ENCODE measurements around the gene NAT8L. TPM values are rescaled to one million over a fixed set of nuclear protein-coding genes. Genes with fewer than 3 reads are reported as not detected.
A peak's percentile ranks its signal among the peaks of the same experiment; 100 is the strongest.

Gene NAT8L
- total RNA-seq, 8 experiments from 2014 or later: 2.0 to 17.1 (median 9.0) TPM

DNA sequence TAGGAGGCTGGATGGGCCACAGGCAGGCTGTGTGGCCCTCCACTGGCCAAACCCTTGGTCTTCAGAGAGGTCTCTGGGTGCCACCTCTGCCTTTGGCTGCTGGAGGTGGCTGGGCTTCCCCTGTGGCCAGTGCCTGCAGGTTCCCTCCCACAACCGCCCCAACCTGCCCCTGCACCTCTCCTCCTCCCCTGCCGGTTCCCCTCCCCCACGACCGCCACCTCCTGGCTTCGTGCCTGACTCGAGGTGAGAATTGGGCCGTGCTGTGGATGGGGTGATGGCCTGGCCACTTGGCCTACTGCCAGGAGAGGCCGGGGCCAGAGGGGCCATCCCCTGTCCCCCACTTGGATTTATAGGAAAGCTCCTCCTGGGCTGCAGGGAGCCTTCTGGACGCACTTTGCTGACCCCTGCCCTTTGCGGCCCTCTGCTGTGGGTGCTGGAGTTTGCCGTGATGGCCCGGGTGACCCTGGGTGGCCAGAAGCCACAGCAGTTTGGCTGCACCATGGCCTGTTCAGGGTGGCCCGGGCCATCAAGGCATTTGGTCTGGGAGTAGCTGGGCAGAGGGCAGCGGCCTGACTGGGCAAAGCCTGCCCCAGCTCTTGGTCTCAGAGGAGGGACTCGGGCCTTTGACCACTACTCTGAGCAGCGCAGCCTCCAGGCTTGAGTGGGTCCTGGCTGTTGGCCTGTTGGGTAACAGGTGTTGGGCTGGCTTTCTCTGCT lies 3.8 kb downstream of the NAT8L start:
- WGBS, 10 experiments: 89 to 100% (median 100%) methylated on average over 1 to 3 of the region's 16 CpGs; no CpG with 5 or more reads in 7 of the 10 experiments
- peaks cover 12 to 23% of the 10 kb centered on the region in 2 donors for H3K4me1 ChIP-seq (replicated peaks in 1 of 2)
- no peak overlapping the region for H3K27ac ChIP-seq
- no peak overlapping the region for H3K4me3 ChIP-seq
- in situ Hi-C loops (cut with MboI; ENCODE audit: low pct_unique_long_range_greater_than_20kb in 2 of 9, low sequenced_read_pairs in 9 of 9, unreplicated experiment in 9 of 9): no loop called here
- no peak for ATAC-seq (replicated peaks in 6 of 8)

DNA sequence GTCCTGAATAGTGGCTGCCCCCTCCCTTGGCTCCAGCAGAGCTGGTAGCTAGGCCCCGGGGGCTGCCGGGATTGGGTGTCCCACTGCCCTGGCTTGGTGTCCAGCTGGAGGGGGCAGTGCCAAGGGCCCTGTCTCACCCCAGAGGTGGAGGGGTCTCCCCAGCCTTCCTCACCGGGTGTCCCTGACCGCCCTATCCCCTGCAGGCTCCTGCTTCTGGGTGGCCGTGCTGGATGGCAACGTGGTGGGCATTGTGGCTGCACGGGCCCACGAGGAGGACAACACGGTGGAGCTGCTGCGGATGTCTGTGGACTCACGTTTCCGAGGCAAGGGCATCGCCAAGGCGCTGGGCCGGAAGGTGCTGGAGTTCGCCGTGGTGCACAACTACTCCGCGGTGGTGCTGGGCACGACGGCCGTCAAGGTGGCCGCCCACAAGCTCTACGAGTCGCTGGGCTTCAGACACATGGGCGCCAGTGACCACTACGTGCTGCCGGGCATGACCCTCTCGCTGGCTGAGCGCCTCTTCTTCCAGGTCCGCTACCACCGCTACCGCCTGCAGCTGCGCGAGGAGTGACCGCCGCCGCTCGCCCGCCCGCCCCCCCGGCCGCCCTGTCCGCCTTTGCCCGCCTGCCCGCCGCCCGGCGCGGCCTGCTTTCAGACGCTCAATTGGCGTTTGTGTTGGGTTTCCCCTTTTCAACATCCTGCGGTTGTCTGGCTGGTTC lies 4.6 kb downstream of the NAT8L start:
- in situ Hi-C loops (cut with MboI; ENCODE audit: low pct_unique_long_range_greater_than_20kb in 2 of 9, low sequenced_read_pairs in 9 of 9, unreplicated experiment in 9 of 9): no loop called here
- H3K27ac ChIP-seq: no peak overlapping the region
- no peak overlapping the region for H3K4me3 ChIP-seq
- no peak for ATAC-seq (replicated peaks in 6 of 8)
- peaks cover 12 to 23% of the 10 kb centered on the region in 2 donors for H3K4me1 ChIP-seq (replicated peaks in 1 of 2)
- WGBS, 10 experiments: no CpG with 5 or more reads among the region's 53 CpGs

DNA sequence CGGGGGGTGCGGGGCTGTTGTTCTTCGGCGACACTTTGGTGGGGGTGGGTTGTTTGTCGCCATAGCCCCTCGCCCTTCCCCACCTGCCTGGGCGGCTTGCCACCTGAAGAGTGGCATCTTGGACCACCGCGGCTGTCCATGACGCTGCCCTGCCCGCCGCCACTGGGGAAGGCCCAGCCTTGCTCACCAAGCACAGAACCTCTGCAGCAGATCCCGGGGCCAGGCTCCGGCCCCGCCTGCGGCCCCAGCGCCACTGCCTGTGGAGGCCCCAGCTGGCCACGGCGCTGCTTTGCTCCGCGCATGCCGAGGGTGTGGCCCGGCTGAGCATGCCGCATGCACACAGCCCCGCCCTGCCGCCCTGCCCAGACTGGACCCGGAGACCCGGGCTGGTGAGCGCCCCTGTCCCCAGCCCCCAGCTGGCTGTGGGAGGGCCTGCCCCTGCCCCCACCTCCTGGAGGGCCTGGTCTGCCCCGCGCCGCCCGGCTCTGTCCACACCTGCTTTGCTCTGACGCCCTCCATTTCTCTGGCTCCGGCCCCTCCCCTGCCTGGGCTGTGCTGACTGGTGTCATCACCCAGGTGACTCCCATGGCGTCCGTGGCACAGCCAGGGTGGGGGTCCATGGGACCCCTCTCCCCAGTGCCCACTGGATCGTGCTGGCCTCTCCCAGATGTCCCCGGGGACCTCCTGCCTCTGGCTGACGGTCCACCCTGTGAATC lies 5.3 kb downstream of the NAT8L start:
- in situ Hi-C loops (cut with MboI; ENCODE audit: low pct_unique_long_range_greater_than_20kb in 2 of 9, low sequenced_read_pairs in 9 of 9, unreplicated experiment in 9 of 9): no loop called here
- no peak overlapping the region for H3K4me3 ChIP-seq

DNA sequence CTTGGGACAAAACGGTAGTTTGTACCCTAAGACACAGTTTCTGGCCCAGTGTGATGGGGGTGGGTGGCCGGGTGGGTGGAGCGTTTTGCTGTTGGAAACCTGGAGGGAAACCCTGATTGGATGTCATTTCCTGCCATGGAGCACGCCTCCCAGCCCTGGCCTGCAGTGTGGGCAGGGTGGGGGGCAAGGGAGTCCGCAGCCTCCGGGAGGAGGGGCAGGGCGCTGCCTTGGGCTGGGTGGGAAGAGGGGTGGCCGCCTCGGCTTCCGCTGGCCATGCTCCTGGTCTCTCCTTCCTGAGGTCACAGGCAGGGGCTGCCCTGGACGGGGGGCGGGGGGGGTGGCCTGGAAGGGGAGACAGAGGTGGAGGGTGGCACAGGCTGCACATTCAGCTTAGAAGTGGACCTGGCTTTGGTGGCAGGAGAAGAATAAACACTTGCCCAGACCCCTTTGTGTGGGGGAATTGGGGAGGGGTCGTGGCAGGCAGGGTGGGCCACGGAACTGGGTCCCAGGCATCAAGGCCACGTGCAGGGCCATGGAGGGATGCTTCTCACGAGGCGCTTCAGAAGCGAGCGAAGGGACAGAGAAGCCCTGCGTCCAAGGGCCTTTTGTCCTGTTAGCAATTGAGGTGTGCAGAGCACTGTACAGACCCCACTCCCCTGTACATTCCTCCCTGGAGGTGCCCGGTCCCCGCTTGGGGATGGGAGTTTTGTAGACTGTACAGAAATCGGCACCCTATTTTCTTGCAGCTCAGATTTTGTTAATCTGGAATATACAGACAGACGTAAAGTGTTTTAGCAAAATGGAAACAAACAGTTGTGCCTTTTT lies 6.2 kb downstream of the NAT8L start:
- no peak for ATAC-seq (replicated peaks in 6 of 8)
- Histone ChIP-seq H3K4me1 (replicated peaks in 1 of 2) (peaks cover 12 to 31% of the 10 kb centered on the region in 2 donors), H3K27ac (no peak overlapping the region), H3K4me3 (no peak overlapping the region)
- 62 to 100% (median 83%) methylated on average over 1 to 12 of the region's 24 CpGs; no CpG with 5 or more reads in 3 of the 10 experiments for WGBS, 10 experiments
- in situ Hi-C loops (cut with MboI; ENCODE audit: low pct_unique_long_range_greater_than_20kb in 2 of 9, low sequenced_read_pairs in 9 of 9, unreplicated experiment in 9 of 9): no loop called here

More for the DNA sequence above, 5.3 kb downstream of the NAT8L start:
- Histone ChIP-seq H3K27ac (no peak overlapping the region), H3K4me1 (replicated peaks in 1 of 2) (peaks cover 12 to 30% of the 10 kb centered on the region in 2 donors)
- ATAC-seq (replicated peaks in 6 of 8): peak in 3 of 8 experiments; percentile 2 to 79 (median 64)
- WGBS, 10 experiments: no CpG with 5 or more reads among the region's 40 CpGs

DNA sequence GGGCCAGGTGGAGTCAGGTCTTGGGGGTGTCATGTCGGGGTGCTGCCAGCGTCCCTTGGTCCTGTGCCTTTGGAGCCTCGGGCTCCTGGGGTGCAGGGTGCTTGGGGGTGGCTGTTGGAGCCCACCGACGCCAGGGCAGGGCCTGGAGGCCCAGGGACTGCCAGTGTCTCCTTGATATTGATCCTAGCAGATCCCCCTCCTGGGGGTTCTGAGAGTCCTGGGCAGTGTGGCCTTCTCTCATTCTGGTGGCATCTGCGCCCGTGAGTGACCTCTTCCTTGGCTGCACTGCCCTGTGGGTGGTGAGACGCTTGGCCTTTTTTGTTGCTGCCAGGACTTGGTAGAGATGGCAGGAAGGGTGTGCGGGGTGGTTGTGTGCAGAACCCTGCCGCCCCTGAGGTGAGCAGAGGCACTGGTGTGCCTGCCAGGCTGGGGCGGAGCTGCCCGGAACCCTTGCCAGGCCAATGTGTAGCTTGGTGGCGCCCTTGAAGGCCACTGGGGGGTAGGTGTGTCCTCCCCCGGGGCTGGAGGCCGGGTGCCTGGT lies 7.0 kb downstream of the NAT8L start:
- no peak for ATAC-seq (replicated peaks in 6 of 8)
- in situ Hi-C loops (cut with MboI; ENCODE audit: low pct_unique_long_range_greater_than_20kb in 2 of 9, low sequenced_read_pairs in 9 of 9, unreplicated experiment in 9 of 9): no loop called here
- WGBS, 10 experiments: 92 to 100% (median 100%) methylated on average over 1 to 5 of the region's 15 CpGs; no CpG with 5 or more reads in 6 of the 10 experiments

DNA sequence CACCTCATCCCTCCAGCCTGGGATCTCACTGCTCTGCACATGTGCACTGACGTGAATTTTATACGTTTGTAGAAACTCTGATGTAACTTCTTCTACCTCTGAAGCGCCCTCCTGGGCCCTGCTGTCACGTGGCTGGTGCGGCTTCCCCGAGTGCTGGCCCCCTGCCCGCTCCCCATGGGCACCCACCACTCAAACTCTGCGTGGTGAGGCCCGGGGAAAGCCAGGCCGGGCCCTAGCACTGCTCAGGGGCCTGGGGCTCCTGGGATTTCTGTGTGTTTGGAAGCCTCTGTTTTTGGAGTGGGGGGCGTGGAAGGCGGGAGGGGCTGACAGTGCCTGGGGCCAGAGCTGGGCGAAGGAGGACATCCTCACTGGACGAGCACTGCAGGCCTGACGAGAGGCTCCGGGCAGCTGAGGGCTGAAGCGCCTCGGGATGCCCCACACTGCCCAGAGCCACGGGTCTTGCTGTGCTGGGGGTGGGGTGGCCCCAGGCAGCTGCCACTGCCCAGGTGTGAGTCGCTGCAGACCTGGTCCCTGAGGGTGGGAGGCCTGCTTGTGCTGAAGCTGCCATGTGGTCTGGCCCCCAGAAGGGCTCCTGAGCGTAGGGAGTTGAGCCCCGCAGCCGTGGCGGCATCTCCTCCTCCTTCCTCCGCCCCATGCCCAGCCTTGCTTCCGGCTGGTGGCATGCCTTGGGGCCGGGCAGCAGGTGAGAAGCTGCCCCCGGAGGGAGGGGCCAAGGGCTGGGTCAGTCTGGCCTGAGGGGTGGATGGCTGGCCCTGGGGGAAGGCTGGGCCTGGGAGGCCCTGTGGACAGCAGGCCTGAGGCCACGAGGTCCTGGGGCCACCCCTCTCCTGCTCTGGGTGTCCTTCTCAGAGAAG lies 7.7 kb downstream of the NAT8L start:
- Histone ChIP-seq H3K27ac (no peak overlapping the region), H3K4me3 (no peak overlapping the region), H3K4me1 (replicated peaks in 1 of 2) (peaks cover 12 to 36% of the 10 kb centered on the region in 2 donors)
- WGBS, 10 experiments: 78 to 100% (median 100%) methylated on average over 1 to 3 of the region's 29 CpGs; no CpG with 5 or more reads in 7 of the 10 experiments
- in situ Hi-C loops (cut with MboI; ENCODE audit: low pct_unique_long_range_greater_than_20kb in 2 of 9, low sequenced_read_pairs in 9 of 9, unreplicated experiment in 9 of 9): no loop called here
- no peak for ATAC-seq (replicated peaks in 6 of 8)

More for the DNA sequence above, 7.0 kb downstream of the NAT8L start:
- Histone ChIP-seq H3K27ac (no peak overlapping the region), H3K4me1 (replicated peaks in 1 of 2) (peaks cover 12 to 36% of the 10 kb centered on the region in 2 donors), H3K4me3 (no peak overlapping the region)

DNA sequence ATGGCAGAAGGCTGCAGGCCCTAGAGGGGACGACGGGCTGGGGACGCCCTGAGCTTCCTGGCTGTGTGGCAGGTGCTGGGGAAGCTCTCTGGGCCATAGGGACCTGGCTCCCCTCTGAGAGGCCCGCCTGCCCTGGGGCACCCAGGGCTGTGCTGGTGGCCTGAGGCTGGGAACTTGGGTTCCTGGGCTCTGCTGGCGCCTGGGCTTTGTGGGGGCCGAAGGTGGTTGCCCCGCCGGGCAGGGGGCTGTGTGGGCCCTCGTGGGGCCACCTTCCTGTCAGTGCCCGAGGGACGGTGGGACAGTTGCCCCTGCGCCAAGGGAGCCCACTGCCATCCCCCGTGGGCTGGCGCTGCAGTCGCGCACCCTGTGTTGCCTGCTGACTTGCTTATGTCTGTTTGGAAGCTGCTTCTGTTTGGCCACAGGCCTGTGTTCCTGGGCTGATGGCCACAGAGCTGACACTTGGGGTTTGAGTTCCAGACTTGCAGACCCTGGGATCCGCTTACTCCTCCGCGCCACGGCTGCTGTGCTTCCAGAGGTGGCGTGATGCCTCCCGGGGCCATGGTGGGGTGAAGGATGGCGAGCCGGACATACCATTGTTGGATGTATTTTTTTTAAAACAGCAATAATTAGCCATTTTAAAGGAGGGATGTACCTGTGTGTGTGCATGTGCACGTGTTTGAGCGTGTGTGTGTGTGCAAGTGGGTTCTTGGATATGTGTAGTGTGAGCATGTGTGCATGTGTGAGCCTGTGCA lies 8.5 kb downstream of the NAT8L start:
- in situ Hi-C loops (cut with MboI; ENCODE audit: low pct_unique_long_range_greater_than_20kb in 2 of 9, low sequenced_read_pairs in 9 of 9, unreplicated experiment in 9 of 9): no loop called here
- H3K4me3 ChIP-seq: no peak overlapping the region
- peaks cover 19 to 39% of the 10 kb centered on the region in 2 donors for H3K4me1 ChIP-seq (replicated peaks in 1 of 2)
- H3K27ac ChIP-seq: no peak overlapping the region
- 43 to 86% (median 80%) methylated on average over 1 to 9 of the region's 26 CpGs; no CpG with 5 or more reads in 4 of the 10 experiments for WGBS, 10 experiments
- ATAC-seq (replicated peaks in 6 of 8): no peak

DNA sequence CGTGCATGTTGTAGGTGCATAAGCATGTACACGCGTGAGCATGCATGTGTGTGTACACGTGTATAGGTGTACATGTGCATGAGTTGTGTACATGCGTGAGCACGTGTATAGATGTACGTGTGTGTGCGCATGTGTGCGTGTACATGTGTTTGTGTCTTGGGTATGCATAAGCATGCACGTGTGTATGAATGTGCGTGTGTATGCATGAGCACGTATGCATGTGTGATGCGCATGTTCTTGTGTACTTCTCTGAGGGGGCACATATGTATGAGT lies 9.0 kb downstream of the NAT8L start:
- ATAC-seq (replicated peaks in 6 of 8): no peak
- WGBS, 10 experiments: 85 to 98% (median 95%) methylated on average over 4 to 12 of the region's 13 CpGs; no CpG with 5 or more reads in 3 of the 10 experiments
- Histone ChIP-seq H3K4me1 (replicated peaks in 1 of 2) (peaks cover 24 to 41% of the 10 kb centered on the region in 2 donors), H3K27ac (no peak overlapping the region), H3K4me3 (no peak overlapping the region)
- in situ Hi-C loops (cut with MboI; ENCODE audit: low pct_unique_long_range_greater_than_20kb in 2 of 9, low sequenced_read_pairs in 9 of 9, unreplicated experiment in 9 of 9): no loop called here

DNA sequence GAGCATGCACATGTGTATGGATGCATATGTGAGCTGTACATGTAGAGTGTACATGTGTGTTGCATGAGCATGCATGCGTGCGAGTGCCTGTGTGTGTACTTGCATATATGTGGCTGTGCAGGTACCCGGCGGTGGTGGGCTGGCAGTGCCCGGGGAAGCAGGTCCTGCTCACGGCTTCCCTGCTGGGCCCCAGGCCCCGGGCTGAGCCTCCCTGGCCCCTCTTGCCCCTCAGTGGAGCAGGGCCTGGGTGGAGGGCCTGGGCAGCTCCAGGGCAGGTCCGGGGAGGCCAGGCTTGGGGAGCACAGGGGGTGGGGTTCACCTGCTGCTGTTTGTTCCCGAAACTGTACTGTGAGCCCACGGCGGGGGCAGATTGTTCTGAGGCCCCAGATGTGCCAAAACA lies 9.4 kb downstream of the NAT8L start:
- in situ Hi-C loops (cut with MboI; ENCODE audit: low pct_unique_long_range_greater_than_20kb in 2 of 9, low sequenced_read_pairs in 9 of 9, unreplicated experiment in 9 of 9): no loop called here
- no peak for ATAC-seq (replicated peaks in 6 of 8)
- Histone ChIP-seq H3K4me1 (replicated peaks in 1 of 2) (peaks cover 27 to 46% of the 10 kb centered on the region in 2 donors), H3K27ac (no peak overlapping the region), H3K4me3 (no peak overlapping the region)
- 95 to 100% methylated on average over 2 to 4 of the region's 11 CpGs; no CpG with 5 or more reads in 8 of the 10 experiments for WGBS, 10 experiments

DNA sequence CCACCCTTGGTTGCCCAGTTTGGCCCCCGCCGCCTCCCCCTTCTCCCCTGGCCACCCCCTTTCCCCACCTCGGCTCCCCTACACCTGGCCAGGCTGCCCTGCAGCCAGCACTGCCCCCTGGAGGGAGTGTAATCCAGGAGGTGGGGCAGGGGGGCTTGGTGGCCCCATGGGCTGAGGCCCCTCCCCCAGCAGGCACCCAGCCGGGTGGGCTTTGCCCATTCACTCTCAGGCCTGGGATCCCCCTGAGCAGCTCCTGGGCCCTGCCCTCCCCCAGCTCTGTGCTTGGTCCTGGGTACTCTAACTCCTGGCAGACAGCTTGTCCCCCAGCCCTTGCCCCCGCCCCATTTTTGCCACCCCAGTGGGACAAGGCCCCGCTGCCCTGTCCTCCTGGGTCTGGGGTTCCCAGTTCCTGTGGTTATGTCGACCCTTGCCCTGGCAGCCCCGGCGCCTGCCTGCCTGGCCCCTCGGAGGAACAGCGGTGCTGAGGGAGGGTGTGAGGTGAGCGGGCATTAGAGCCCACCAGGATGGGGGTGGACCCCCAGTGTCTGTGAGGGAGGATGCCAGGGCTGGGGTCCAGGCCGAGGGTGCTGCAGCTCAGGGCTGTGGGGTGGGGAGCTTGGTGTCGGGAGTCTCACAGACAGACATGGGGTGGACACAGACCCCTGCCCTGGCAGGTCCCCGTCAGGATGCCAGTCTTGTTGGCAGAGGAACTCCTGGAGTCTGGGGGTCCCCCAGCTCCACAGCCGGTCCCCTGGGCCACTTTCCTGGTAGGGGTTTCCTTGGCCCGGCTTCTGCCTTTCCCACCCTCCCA lies 10.2 kb downstream of the NAT8L start:
- ATAC-seq (replicated peaks in 6 of 8): no peak
- in situ Hi-C loops (cut with MboI; ENCODE audit: low pct_unique_long_range_greater_than_20kb in 2 of 9, low sequenced_read_pairs in 9 of 9, unreplicated experiment in 9 of 9): no loop called here
- Histone ChIP-seq H3K4me3 (no peak overlapping the region), H3K4me1 (replicated peaks in 1 of 2) (peaks cover 31 to 54% of the 10 kb centered on the region in 2 donors), H3K27ac (no peak overlapping the region)
- no CpG with 5 or more reads among the region's 17 CpGs for WGBS, 10 experiments

DNA sequence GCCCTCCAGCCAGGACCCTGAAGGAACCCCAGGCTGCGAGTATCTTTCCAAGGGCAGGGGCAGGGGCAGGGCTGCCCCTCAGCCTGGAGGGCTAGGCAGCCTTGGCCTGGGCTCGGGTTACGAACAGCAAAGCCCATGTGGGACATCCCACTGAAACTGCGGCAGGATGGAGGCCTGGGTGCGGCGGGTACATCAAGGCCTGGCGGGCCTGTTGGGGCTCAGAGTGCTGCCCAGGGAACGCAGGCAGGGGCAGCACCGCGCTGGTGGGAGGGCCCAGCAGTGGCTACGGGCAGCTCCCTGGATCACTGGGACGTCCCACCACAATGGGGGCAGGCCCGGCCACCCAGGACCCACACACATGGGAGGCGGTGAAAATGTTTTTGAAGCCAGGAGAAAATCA lies 10.9 kb downstream of the NAT8L start:
- in situ Hi-C loops (cut with MboI; ENCODE audit: low pct_unique_long_range_greater_than_20kb in 2 of 9, low sequenced_read_pairs in 9 of 9, unreplicated experiment in 9 of 9): no loop called here
- no peak for ATAC-seq (replicated peaks in 6 of 8)
- H3K27ac ChIP-seq: no peak overlapping the region
- H3K4me1 ChIP-seq (replicated peaks in 1 of 2): peaks cover 31 to 51% of the 10 kb centered on the region in 2 donors
- no peak overlapping the region for H3K4me3 ChIP-seq
- WGBS, 10 experiments: 40 to 67% (median 60%) methylated on average over 1 to 7 of the region's 14 CpGs; no CpG with 5 or more reads in 7 of the 10 experiments
